Measurements from ENCODE around the gene CLCNKA.

CLCNKA gene

DNA sequence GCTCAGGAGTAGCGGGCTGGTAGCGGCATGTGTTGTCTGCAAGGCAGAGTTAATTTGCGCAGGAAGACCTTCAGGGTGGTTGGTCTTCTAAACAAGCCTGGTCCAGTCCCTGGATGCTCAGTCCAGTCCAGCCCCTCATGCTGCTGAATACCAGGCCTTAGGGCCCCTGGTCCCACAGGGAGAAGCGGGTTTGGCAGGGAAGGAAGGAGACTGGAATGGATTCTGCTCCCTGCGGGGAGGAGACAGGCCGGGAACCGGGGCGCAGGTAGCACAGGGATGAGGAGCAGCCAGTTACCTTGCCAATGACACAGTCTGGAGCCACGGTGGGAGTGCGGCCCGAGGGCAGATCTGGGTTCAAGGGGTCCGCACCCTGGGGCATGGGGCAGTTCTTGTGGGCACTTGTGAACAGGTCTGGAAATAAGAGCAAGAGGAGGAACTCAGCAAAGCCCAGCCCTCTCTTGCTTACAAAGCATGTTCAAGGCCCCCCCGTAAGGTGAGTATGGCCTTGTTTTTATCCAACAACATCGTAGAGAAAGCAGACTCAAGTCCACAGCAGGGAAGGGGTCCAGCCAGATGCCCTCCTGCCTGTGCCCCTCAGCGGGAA lies 41.5 kb downstream of the CLCNKA start:
- DNase-seq (ENCODE audit: low read depth in 2 of 2) = no peak

DNA sequence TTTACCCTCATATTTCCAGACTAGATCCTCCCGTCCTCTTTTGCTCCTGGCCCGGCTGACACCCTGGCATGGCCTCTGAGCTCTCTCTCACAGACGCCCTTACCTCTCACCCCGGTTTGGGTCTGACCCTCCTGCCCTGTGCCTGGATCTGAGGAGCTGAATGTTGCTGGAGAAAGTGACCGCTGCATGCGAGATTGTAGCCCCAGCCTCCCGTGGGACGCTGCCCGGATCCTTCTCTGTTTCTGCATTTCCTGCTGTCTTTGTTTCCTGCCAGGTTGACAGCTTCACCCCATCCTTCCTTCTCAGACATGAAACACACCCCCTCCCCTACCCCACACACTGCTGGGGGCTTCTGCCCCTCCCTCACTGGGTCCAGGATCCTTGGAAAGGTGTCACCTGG lies 42.1 kb downstream of the CLCNKA start:
- no peak for DNase-seq (ENCODE audit: low read depth in 2 of 2)

DNA sequence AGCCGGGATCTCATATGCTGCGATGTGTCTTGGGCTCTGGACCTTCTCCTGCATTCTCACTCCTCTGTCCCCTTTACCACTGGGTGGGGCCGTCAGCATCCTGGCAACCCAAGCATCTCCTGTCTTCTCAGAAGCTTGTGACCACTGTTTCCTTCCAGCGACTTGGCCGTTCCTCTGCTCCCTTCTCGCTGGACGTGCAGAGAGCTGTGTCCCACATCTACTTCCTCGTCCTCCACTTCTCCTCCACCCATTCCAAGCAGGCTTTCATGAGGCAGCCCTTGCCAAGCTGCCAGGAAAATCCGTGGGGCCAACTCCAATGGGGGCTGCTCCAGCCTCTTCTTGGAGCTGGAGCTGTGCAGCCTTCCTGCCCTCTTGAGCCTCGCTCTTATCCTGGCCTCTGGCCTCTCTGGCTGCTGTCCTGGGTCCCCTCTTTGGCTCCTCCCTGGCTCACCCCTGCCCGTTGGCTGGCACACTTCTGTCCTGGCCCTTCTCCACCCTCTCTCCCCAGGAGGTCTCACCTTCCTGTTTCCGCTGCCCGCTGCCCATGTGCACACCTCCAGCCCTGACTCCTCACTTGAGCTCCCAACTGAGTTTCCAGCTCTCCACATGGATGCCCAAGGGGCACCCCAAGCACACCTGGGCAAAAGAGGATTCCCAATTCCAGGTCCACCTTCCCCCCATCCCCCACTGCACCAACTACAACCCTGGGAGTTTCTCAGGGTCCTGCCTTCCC lies 42.9 kb downstream of the CLCNKA start:
- DNase-seq (ENCODE audit: low read depth in 2 of 2) = no peak

DNA sequence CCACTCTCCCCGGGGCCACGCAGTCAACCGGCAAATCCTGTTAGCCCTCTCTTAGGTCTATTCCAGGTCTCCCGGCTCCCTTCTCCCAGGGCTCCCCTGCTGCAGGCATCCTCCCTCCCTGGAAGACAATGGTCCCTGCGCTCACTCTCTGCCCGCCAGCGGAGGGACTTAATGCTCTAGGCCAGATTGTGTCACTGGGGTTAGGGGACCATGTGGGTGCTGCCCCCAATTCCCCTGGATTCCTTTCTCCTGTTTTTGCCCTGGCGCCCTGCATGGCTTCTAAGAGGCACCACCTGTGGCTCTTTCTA lies 43.4 kb downstream of the CLCNKA start:
- DNase-seq (ENCODE audit: low read depth in 2 of 2) = no peak

DNA sequence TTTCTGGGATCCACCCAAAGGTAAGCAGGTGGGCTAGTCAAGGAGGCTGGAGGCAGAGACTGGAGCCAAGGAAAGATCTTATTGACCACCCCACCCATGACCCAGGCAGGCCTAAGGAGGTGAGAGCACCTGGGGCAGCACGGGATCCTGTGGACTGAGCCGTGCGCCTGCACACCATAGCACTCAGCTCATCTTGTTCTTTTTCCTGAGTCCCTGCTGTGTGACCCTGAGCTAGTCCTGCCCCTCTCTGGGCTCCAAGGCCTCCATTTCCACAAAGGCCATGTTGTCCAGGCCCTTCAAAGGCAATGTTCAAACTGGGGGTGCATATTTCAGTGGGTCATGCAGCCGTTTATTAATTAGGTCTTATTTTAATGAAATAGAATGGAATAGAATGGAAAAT lies 44.4 kb downstream of the CLCNKA start:
- DNase-seq (ENCODE audit: low read depth in 2 of 2) = no peak

DNA sequence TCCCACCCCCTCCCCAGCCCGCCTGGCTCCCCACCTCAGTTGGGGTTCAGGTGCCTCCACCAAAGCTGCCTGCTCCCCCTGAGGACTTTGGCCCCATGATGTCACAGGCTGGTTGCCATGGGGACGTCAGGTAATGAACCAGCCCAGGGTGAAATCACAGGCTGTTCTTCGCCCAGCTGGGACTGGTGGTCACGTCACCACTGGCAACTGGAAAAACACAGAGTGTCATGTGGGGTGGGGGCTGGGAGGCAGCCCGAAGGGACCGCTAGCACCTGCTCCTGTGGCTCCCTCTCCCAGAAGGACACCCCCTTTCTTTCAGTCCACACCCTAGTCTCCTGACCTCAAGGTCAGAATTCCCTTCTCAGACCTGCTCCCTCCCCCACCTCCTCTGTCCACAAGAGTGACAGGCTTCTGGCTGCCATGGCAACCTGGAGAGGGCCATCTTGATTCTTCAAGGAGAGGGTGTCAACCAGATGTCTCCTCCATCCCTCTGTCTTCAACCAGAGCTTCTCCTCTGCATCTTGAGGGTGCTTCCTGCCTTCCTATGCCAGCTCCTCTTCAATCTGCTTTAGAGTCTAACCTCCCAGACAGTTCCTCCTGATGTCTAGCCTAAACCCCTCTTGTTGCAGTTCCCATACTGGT lies 45.4 kb downstream of the CLCNKA start:
- DNase-seq (ENCODE audit: low read depth in 2 of 2) = no peak

DNA sequence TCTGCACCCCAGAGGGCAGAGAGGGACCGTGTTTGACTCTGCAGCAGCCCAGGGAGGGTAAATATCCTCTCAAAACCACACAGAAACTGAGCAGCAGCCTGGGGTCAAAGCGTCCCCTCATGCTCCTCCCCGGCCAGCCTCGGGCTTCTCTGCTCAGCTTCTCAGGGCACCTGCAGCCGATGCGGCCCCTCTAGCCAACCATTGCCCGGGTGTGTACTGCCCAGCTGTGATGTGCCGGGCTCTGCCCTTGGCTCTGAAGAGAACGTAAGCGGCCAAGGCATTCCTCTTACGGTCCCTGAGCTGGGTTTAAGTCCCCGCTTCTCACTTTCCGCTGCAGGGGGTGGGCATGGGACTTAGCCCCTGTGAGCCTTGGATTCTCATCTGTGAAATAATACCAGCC lies 46.1 kb downstream of the CLCNKA start:
- DNase-seq (ENCODE audit: low read depth in 2 of 2) = no peak

DNA sequence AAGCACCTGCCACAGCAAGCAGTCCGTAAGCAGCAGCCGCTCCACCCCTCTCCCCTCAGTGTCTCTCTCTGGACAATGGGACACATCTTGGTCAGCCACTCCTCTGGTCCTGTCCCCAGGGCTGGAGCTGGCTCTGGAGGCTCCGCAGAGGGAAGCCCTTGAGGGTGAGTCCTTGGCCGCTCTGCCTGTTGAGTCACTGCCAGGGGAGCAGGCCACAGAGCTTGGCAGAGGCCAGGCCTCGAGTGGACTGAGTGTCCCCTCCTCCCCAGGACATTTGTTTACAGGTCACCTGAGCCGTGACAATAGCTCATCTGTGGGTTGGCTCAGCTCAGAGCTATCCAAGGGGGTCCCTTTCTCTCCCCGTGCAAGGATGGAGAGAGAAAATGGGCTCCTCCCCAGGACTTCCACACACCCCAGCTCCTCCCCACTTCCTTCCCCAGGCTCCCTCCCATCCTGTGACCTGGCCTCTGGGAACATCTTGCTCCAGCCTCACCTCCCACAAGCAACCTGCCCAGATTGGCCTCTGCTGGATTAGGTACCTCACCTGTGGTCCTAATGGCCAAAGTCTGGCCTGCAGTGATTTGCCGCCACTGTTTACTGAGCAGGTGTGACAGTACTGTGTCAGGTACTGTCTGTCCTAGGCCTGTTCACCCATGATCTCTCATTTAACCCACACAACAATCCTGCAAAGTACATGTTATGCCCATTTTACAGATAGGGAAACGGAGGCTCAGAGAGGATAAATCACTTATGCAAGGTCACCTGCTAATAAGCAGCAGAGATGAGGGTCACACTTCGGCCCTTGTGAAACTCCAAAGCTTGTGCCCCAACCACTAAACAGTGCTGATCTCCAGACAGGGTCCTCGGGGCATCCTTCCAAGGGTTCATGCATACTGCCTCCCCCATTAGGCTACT lies 46.8 kb downstream of the CLCNKA start:
- DNase-seq (ENCODE audit: low read depth in 2 of 2) = no peak

DNA sequence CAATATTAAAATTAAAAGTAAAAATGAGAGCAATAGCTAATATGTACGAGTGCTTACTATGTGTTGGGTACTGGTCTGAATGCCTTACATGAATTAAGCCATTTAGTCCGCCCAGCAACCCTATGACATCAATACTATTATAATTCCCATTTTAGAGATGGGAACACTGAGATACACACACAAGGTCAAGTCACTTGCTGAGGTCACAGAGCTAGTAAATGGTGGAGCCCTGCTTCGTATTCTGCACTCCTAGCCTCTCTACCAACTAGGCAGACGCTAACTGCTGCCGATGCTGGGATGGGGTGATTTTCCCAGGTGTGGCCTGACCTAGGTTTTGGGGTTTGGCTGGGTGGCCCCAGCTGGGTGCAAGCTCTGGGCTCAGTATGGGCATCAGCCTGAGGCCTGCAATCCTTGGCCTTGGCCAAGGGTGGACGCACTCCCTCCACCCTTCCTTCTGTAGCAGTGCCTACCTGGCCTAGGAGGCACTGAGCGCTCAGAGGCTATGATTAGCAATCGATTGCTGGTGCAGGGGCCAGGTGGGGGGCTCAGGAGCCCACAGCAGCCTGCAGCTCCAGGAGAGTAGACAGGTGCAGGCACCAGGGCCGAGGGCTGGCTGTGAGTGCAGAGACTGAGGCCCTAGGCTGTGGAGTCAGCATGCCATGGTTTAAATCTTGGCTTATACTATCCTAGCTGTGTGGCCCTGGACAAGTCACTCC lies 49.0 kb downstream of the CLCNKA start:
- DNase-seq (ENCODE audit: low read depth in 2 of 2) = no peak

DNA sequence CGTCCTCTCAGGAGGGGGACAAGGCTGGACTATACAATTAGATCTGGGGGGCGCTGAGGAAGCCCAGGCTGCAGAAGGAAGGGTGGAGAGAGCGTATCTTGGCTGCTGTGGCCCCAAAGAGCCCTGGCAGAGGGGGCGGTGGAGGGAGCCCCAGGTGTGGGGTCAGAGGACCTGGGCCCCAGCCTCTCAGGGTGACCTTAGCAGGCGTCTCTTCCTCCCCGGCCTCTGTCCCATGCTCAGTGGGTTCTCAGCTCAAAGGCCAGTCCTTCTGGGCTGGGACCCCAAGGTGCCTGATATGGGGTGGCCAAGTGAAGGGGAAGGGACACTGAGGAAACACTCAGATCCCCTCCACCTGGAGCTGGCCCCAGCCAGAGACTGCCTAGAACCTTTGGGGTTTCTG lies 49.8 kb downstream of the CLCNKA start:
- DNase-seq (ENCODE audit: low read depth in 2 of 2) = no peak

DNA sequence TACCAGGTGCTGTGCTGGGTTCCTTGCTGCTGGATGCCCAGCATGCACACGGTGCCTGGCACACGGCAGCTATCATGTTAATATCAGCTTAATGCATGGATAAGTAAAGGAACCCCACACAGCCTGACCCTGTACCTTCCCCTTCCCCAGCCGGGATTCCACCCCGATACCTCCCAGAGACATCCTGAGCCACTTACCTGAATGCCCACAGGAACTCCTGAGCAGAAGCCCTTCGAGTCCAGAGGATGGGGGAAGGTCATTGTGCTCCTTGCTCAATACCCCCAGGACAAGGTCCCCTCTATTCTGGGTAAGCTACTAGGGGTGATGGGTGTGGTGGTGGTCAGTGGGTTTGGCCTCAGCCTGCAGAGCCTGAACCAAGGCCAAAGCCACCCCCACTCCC lies 50.3 kb downstream of the CLCNKA start:
- no peak for DNase-seq (ENCODE audit: low read depth in 2 of 2)

DNA sequence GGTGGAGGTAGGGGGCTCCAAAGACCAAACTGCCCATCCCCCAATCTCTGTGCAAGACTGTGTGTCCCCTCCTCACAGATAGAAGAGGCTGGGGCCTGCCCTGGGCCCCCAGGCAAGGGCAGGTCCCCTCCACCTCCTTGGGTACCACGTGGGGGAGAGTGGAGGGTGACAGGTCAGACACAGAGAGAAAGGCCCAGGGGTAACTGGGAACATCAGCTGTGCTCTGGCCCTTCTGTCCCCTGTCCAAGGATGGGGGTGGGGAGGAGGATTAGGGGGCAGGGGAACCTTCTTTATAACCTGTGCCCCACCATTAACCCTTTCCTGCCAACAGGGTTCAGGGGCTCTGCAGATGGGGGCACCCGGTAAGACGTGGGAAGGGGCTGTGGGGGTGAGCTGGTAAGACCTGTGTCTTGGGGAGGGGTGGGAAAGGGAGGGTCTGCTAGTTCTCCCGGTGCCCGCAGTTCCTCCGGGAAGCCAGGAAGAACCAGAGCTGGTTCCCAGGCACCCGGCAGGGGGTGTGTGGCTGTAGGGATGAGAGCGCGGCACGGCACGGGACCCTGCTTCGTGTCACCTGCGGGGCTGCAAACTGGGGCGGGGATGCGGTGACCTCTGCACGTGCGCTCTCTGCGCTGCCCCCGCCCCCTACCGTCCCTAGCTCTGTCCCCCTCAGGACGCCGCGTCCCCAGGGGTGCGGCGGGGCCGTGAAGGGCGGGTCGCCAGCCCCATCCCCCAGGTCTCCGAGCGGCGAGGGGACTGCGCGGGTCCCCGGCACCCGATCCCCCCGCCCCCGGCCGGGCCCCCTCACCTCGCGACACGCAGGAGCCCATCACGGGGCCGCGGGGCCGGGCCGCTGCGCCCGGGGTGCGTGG lies 51.0 kb downstream of the CLCNKA start:
- no peak for DNase-seq (ENCODE audit: low read depth in 2 of 2)

DNA sequence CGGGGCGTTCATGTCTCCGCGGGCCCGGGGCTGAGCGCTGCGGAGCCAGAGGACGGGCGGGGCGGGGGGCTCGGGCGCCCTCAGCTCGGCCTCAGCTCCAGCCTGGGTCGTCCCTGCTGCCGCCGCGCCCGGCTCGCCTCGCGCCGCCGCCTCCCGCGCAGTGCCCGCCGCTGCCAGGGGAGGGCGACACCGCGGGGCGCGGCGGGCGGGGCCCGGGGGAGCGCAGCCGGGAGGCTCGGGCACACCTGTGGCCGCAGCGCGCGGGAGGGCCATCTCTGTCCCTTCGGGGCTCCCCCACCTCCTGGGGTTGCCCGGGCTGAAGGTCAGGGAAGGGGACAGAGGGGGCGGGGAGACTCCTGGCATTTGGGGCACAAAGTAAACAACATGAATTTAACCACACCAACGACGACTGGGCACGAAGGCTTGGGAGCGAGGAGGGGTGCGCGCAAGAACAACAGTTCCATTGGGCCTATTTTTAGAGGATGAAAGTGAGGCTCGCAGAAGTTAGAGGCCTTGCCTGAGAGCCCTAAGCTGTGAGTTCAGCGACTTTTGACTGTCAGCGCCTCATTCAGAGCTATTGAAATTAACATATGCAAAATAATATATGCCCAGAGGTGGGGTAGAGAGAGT lies 51.8 kb downstream of the CLCNKA start, which contains the start of gene FAM131C:
TSS of gene FAM131C (minus strand) at position 162 of the 630 bp plus-strand sequence. CDS start 209 bp downstream, outside the sequence.
- peak; percentile 16 to 27 for DNase-seq (ENCODE audit: low read depth in 2 of 2)

DNA sequence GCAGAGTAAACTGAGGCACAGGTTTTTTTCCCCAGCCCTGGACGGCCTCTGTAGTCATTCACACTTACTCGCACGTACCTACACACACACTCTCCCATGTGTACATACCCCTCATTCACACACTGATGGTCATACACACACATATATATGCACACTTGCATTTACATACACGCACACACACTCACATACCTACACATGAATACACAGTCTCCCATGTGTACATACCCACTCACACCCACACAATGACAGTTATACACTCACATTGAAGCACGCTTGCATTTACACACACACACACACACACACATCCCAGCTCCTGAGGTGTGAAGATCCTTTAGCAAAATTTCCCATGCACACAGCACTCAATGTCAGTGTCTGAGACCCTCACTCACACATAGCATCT lies 52.4 kb downstream of the CLCNKA start:
- DNase-seq (ENCODE audit: low read depth in 2 of 2) = no peak

DNA sequence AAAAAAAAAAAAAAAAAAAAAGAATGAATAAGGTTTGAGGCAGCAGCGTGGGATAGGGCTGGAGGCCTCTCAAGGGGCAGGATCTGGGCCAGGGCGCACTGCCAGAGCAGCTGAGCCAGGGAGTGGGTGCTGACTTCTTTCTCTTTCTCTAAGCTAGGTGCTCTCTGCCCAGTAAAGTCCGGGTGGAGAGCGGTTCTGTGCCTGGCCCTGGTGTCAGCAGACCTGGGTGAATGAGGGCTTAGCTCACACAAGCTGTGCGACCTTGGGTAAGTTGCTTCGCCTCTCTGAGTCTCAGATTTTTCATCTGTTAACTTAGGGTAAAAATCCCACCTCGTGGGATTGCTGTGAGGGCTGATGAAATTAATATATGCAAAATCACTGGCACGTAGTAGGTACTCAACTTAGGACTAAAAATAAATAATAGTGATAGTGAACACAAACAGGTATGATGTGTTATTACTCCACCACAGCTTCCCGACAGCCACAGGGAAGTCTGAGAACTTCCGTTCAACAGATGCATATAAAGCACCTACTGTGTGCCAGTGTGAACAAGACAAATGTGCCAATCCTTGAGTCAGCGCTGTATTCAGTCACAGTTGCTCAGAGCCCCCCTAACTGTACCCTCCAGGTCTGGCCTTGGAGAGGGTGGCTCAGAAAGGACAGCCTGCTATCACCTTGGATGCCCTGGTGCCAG lies 53.6 kb downstream of the CLCNKA start:
- no peak for DNase-seq (ENCODE audit: low read depth in 2 of 2)

DNA sequence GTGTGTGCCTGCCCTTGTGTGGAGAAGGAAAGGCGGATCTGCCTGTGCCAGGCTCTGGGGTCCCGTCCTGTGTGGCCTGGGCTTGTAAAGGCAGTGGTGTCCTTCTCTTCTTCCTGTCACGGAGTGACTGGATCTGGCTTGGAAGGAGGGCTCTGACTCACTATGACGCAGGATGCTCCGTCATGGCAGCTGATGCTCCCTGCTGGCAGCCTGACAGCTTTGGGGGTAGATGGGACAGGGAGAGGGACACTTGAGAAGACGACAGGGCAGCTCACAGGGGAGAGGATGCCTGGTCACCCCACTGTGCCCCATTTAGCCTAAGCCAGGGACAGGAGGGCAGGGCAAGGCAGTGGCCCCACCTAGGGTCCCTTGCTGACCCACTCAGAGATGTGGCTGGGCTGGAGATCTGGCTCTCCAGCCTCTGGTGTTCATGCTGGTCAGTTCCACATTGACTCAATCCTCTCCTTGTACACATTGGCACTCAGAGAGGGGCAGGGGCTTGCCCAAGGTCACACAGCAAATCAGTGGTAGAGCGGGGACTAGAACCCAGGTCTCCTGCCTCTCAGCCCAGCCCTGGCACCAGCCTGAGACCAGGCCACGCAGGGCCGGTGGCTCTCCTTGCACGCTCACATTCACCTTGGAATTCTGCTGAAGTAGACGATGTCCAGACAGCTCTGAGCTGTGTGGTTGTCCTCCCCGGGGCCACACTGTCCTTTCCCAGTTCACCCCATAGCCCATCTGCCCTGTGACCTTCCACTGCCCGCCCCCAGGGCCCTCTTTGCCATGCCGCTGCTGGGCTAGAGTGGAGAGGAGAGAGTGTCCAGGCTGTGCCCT lies 54.4 kb downstream of the CLCNKA start:
- DNase-seq (ENCODE audit: low read depth in 2 of 2) = no peak

DNA sequence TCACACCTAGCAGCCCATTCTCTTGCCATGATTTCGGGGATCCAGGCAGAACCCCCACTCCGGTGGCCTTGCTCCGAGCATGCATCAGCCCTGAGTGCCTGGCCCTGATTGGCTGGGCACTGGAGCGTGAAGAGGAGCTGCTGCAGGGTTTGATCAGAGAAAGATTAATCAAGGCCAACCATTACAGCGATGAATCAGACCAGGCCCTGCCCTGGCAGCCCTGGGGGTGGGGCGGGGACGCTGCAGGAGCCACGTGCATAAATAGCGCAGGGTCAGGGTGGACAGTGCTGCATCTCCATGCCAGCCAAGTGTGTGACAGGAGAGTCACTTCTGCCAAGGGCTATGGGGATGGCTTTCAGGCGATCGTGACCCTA lies 55.0 kb downstream of the CLCNKA start:
- no peak for DNase-seq (ENCODE audit: low read depth in 2 of 2)

DNA sequence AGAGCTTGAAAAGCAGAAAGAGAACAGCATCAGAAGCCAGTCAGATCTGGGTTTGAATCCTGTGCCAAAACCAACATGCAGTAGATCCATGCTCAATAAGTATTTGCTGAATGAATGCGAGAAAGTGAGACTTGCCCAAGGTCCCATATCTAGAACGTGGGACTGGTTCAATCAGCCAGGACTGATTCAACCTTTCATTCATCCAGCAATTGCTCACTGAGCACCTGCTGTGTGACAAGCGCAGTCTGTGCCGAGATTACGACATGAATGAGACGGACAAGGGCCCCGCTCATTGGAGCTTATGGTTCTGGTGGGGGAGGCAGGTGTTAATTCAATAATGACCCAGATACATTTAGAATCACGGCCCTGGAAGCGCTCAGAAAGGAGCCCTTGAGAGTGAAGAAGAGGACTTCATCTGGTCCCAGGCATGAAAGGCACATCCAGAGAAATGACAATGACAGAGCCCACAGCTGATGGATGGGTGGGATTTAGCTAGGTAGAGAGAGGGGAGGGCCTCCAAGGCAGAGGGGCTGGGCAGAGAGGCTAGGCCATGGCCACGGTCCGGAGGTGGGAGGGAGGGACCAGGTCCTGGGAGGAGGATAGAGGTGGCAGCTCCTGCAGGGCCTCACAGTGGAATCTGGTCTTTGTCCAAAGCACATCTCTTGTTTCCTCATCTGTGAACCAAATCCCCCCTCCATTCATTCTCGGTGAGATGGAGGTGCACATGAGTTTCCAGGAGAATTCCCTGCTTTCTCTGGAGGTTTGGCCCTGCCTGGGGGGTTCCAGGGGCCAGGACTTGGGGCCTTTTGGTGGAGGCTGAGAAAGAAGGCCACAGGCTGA lies 55.8 kb downstream of the CLCNKA start:
- no peak for DNase-seq (ENCODE audit: low read depth in 2 of 2)
